ENCODE data around the gene LCN12. TPM values are rescaled to one million over a fixed set of nuclear protein-coding genes. Genes with fewer than 3 reads are reported as not detected.

LCN12 gene
- total RNA-seq, 1 experiment from 2014 or later, result 0.55 TPM

DNA sequence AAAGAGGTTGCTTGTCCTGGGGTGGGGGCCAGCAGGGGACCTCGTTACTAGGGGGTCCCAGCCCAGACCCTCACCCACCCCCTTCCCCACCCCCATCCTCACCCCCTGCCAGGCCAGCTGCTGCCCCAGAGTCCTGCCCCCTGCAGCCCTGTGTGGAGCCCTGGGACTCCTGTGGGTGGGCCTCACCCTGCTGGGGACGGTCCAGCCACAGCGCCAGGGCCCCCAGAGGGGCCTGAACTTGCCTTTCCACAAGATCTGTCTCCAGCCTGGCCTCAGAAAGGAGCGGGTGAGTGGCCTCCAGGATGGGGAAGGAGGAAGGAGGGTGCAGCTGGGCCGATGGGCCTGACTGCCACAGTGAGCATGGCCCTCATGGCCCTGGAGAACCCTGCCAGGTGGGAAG is 17.7 kb downstream of the LCN12 start:
- CTCF ChIA-PET, result no interaction called here
- Histone ChIP-seq H2AFZ (ENCODE audit: low read length) (no peak overlapping the region), H3K4me2 (ENCODE audit: low read length) (no peak overlapping the region), H3K27me3 (ENCODE audit: low read length) (no peaks in the 10 kb centered on the region), H3K36me3 (ENCODE audit: low read depth, low read length) (no peaks in the 10 kb centered on the region), H3K9ac (ENCODE audit: low read length) (no peak overlapping the region), H3K79me2 (ENCODE audit: low read length) (no peaks in the 10 kb centered on the region), H3K4me1 (ENCODE audit: insufficient read depth, low read length) (no peaks in the 10 kb centered on the region), H3K9me2 (replicated peaks; ENCODE audit: low read length) (no peaks in the 10 kb centered on the region), H4K20me1 (ENCODE audit: low read length) (no peaks in the 10 kb centered on the region), H3K27ac (ENCODE audit: low read length) (no peak overlapping the region), H3F3A (ENCODE audit: low read length, unreplicated experiment) (no peaks in the 10 kb centered on the region), H3K4me3 (ENCODE audit: low read length) (no peak overlapping the region), H3K9me3 (ENCODE audit: low read length) (no peaks in the 10 kb centered on the region)
- POLR2A ChIA-PET (ENCODE audit: unreplicated experiment), result no interaction called here
- ATAC-seq (no peak), DNase-seq (no peak)
- TF ChIP-seq EZH2phosphoT487 (IDR thresholded peaks at IDR 0.05; ENCODE audit: borderline replicate concordance, low read length) (no peak), EZH2 (IDR thresholded peaks at IDR 0.05; ENCODE audit: low read length, unreplicated experiment) (no peak)
- TF ChIP-seq, protein P1, sequence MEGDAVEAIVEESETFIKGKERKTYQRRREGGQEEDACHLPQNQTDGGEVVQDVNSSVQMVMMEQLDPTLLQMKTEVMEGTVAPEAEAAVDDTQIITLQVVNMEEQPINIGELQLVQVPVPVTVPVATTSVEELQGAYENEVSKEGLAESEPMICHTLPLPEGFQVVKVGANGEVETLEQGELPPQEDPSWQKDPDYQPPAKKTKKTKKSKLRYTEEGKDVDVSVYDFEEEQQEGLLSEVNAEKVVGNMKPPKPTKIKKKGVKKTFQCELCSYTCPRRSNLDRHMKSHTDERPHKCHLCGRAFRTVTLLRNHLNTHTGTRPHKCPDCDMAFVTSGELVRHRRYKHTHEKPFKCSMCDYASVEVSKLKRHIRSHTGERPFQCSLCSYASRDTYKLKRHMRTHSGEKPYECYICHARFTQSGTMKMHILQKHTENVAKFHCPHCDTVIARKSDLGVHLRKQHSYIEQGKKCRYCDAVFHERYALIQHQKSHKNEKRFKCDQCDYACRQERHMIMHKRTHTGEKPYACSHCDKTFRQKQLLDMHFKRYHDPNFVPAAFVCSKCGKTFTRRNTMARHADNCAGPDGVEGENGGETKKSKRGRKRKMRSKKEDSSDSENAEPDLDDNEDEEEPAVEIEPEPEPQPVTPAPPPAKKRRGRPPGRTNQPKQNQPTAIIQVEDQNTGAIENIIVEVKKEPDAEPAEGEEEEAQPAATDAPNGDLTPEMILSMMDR (conservative IDR thresholded peaks at IDR 0.05; ENCODE audit: low read depth, low read length), result no peak
- intact Hi-C loops (cut with micrococcal nuclease), result no loop called here
- BruUV-seq (replicated peaks), result no TSS peak

DNA sequence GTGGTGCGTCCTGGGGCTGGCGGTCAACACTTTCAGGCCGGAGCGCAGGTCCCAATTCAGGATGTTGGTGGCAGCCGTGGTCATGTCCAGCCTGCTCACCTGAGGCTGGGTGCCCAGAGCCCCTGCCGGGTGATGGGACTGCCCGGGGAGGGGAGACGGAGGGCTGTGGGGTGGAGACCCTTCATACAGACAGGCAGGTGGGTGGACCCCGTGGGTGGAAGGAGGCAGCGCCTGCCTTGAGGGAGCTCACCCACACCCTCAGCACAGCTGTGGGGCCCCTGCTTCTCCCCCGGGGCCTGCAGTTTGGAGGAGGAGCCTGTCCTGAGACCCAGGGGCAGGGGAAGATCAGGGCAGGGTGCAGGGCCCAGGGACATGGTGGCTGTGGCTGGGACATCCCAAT is 18.3 kb downstream of the LCN12 start:
- Histone ChIP-seq H3K9me3 (ENCODE audit: low read length) (no peaks in the 10 kb centered on the region), H3K4me3 (ENCODE audit: low read length) (no peak overlapping the region), H2AFZ (ENCODE audit: low read length) (no peak overlapping the region), H3F3A (ENCODE audit: low read length, unreplicated experiment) (no peaks in the 10 kb centered on the region), H3K27me3 (ENCODE audit: low read length) (no peaks in the 10 kb centered on the region), H3K79me2 (ENCODE audit: low read length) (no peaks in the 10 kb centered on the region), H3K36me3 (ENCODE audit: low read depth, low read length) (no peaks in the 10 kb centered on the region), H3K4me2 (ENCODE audit: low read length) (no peak overlapping the region), H3K27ac (ENCODE audit: low read length) (no peak overlapping the region), H3K9me2 (replicated peaks; ENCODE audit: low read length) (no peaks in the 10 kb centered on the region), H4K20me1 (ENCODE audit: low read length) (no peaks in the 10 kb centered on the region), H3K4me1 (ENCODE audit: insufficient read depth, low read length) (no peaks in the 10 kb centered on the region), H3K9ac (ENCODE audit: low read length) (no peak overlapping the region)
- DNase-seq (no peak), ATAC-seq (no peak)
- ChIA-PET CTCF (no interaction called here), POLR2A (ENCODE audit: unreplicated experiment) (no interaction called here)
- TF ChIP-seq, protein P1 (conservative IDR thresholded peaks at IDR 0.05; ENCODE audit: low read depth, low read length), result no peak
- no peak for TF ChIP-seq EZH2 (IDR thresholded peaks at IDR 0.05; ENCODE audit: low read length, unreplicated experiment)
- TF ChIP-seq EZH2phosphoT487 (IDR thresholded peaks at IDR 0.05; ENCODE audit: borderline replicate concordance, low read length), result no peak
- intact Hi-C loops (cut with micrococcal nuclease), result no loop called here
- BruUV-seq (replicated peaks), result no TSS peak

DNA sequence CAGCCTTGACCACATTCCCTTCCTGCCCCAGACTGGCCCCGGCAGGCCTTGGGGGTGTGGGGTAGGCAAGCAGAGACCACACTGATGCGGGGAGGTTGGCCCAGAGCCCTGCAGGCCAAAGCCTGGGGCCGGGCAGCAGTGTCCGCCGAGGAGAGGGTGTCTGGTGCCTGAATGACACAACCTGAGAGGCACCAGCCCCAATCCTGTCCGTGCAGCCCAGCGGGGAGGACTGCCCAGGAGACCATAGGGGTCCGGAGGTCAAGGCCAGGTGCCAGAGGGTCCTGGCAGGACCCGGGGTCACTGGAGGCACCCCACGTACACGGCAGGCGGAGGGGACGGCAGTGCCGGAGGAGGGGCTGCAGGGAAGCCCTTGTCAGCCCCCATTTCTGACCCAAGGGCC is 19.7 kb downstream of the LCN12 start:
- H4K20me1 ChIP-seq (ENCODE audit: low read length), result no peaks in the 10 kb centered on the region
- no peak overlapping the region for H3K4me2 ChIP-seq (ENCODE audit: low read length)
- no peak overlapping the region for H3K27ac ChIP-seq (ENCODE audit: low read length)
- no peaks in the 10 kb centered on the region for H3K9me2 ChIP-seq (replicated peaks; ENCODE audit: low read length)
- DNase-seq, result no peak
- no peaks in the 10 kb centered on the region for H3K4me1 ChIP-seq (ENCODE audit: insufficient read depth, low read length)
- no peak overlapping the region for H3K9ac ChIP-seq (ENCODE audit: low read length)
- H3F3A ChIP-seq (ENCODE audit: low read length, unreplicated experiment), result no peaks in the 10 kb centered on the region
- TF ChIP-seq, protein P1 (conservative IDR thresholded peaks at IDR 0.05; ENCODE audit: low read depth, low read length), result no peak
- TF ChIP-seq EZH2phosphoT487 (IDR thresholded peaks at IDR 0.05; ENCODE audit: borderline replicate concordance, low read length) (no peak), EZH2 (IDR thresholded peaks at IDR 0.05; ENCODE audit: low read length, unreplicated experiment) (no peak)
- H2AFZ ChIP-seq (ENCODE audit: low read length), result no peak overlapping the region
- no TSS peak for BruUV-seq (replicated peaks)
- no peaks in the 10 kb centered on the region for H3K79me2 ChIP-seq (ENCODE audit: low read length)
- H3K4me3 ChIP-seq (ENCODE audit: low read length), result no peak overlapping the region
- no peaks in the 10 kb centered on the region for H3K27me3 ChIP-seq (ENCODE audit: low read length)
- no peaks in the 10 kb centered on the region for H3K9me3 ChIP-seq (ENCODE audit: low read length)
- ChIA-PET POLR2A (ENCODE audit: unreplicated experiment) (no interaction called here), CTCF (no interaction called here)
- intact Hi-C loops (cut with micrococcal nuclease), result no loop called here
- no peak for ATAC-seq
- no peaks in the 10 kb centered on the region for H3K36me3 ChIP-seq (ENCODE audit: low read depth, low read length)

All from PC-3 (cell line).